ENCODE results near the gene GNG10.

The GNG10 gene

GRCh38 chr9:111637421-111637950, 23.9 kb upstream of the GNG10 start:
- TF ChIP-seq TEAD4 (IDR thresholded peaks at IDR 0.05) (no peak), CEBPB (IDR thresholded peaks at IDR 0.05) (no peak), TCF12 (IDR thresholded peaks at IDR 0.05; ENCODE audit: low read depth) (no peak), RAD21 (IDR thresholded peaks at IDR 0.05; ENCODE audit: low read depth) (no peak), YY1 (IDR thresholded peaks at IDR 0.05; ENCODE audit: low read depth) (no peak)
- TF ChIP-seq, protein P1, sequence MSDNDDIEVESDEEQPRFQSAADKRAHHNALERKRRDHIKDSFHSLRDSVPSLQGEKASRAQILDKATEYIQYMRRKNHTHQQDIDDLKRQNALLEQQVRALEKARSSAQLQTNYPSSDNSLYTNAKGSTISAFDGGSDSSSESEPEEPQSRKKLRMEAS (IDR thresholded peaks at IDR 0.05), result no peak

- TF ChIP-seq CREB1 (IDR thresholded peaks at IDR 0.05; ENCODE audit: low read depth), result no peak
- TF ChIP-seq USF1 (IDR thresholded peaks at IDR 0.05), result no peak
- no peak for TF ChIP-seq EGR1 (IDR thresholded peaks at IDR 0.05)
- no peak for TF ChIP-seq YY1 (IDR thresholded peaks at IDR 0.05; ENCODE audit: low read depth)
- TF ChIP-seq TAF1 (IDR thresholded peaks at IDR 0.05; ENCODE audit: low read depth), result no peak
- TF ChIP-seq CEBPB (IDR thresholded peaks at IDR 0.05), result no peak
- TF ChIP-seq FOXM1 (IDR thresholded peaks at IDR 0.05; ENCODE audit: borderline replicate concordance, low read depth), result no peak
- TF ChIP-seq NFIC (IDR thresholded peaks at IDR 0.05), result no peak
- TF ChIP-seq, protein P2, sequence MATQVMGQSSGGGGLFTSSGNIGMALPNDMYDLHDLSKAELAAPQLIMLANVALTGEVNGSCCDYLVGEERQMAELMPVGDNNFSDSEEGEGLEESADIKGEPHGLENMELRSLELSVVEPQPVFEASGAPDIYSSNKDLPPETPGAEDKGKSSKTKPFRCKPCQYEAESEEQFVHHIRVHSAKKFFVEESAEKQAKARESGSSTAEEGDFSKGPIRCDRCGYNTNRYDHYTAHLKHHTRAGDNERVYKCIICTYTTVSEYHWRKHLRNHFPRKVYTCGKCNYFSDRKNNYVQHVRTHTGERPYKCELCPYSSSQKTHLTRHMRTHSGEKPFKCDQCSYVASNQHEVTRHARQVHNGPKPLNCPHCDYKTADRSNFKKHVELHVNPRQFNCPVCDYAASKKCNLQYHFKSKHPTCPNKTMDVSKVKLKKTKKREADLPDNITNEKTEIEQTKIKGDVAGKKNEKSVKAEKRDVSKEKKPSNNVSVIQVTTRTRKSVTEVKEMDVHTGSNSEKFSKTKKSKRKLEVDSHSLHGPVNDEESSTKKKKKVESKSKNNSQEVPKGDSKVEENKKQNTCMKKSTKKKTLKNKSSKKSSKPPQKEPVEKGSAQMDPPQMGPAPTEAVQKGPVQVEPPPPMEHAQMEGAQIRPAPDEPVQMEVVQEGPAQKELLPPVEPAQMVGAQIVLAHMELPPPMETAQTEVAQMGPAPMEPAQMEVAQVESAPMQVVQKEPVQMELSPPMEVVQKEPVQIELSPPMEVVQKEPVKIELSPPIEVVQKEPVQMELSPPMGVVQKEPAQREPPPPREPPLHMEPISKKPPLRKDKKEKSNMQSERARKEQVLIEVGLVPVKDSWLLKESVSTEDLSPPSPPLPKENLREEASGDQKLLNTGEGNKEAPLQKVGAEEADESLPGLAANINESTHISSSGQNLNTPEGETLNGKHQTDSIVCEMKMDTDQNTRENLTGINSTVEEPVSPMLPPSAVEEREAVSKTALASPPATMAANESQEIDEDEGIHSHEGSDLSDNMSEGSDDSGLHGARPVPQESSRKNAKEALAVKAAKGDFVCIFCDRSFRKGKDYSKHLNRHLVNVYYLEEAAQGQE (IDR thresholded peaks at IDR 0.05; ENCODE audit: low read depth), result no peak
- TF ChIP-seq ZBTB7A (IDR thresholded peaks at IDR 0.05; ENCODE audit: low read depth), result no peak
- TF ChIP-seq, protein P1 (IDR thresholded peaks at IDR 0.05), result no peak
- no peak for TF ChIP-seq RAD21 (IDR thresholded peaks at IDR 0.05; ENCODE audit: low read depth)
- TF ChIP-seq TEAD4 (IDR thresholded peaks at IDR 0.05), result no peak
Observed at GRCh38 chr9:111644195-111644772, 17.1 kb upstream of the GNG10 start.

- TF ChIP-seq TEAD4 (IDR thresholded peaks at IDR 0.05) (no peak), CEBPB (IDR thresholded peaks at IDR 0.05) (no peak), EGR1 (IDR thresholded peaks at IDR 0.05) (no peak), RAD21 (IDR thresholded peaks at IDR 0.05; ENCODE audit: low read depth) (no peak), EP300 (IDR thresholded peaks at IDR 0.05; ENCODE audit: borderline replicate concordance) (no peak), TCF12 (IDR thresholded peaks at IDR 0.05; ENCODE audit: low read depth) (no peak), FOXM1 (IDR thresholded peaks at IDR 0.05; ENCODE audit: borderline replicate concordance, low read depth) (no peak)
- TF ChIP-seq, protein P2 (IDR thresholded peaks at IDR 0.05; ENCODE audit: low read depth), result no peak
Observed at GRCh38 chr9:111645806-111646205, 15.6 kb upstream of the GNG10 start.

- no peak for TF ChIP-seq USF1 (IDR thresholded peaks at IDR 0.05)
- TF ChIP-seq TCF12 (IDR thresholded peaks at IDR 0.05; ENCODE audit: low read depth), result no peak
- no peak for TF ChIP-seq CREB1 (IDR thresholded peaks at IDR 0.05; ENCODE audit: low read depth)
- no peak for TF ChIP-seq EGR1 (IDR thresholded peaks at IDR 0.05)
- TF ChIP-seq NFIC (IDR thresholded peaks at IDR 0.05), result no peak
- TF ChIP-seq, protein P2 (IDR thresholded peaks at IDR 0.05; ENCODE audit: low read depth), result no peak
- no peak for TF ChIP-seq FOXM1 (IDR thresholded peaks at IDR 0.05; ENCODE audit: borderline replicate concordance, low read depth)
Observed at GRCh38 chr9:111646417-111646816, 15.0 kb upstream of the GNG10 start.

DNA sequence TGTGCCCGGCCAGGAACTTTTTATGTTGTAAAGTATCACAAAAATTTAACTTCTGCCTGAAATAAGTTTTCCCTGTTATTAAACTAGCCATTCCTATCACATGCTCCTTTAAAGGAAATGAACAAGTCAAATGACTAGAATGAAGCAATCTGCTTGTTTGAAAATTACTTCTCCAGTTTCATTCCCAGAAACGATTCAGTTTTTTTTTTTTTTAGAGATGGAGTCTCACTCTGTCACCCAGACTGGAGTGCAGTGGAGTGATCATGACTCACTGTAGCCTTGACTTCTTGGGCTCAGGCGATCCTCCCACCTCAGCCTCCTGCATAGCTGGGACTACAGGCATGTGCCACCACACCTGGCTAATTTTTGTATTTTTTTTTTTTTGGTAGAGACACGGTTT, 13.3 kb upstream of the GNG10 start:
- TF ChIP-seq TAF1 (IDR thresholded peaks at IDR 0.05; ENCODE audit: low read depth), result no peak
- no peak for TF ChIP-seq NFIC (IDR thresholded peaks at IDR 0.05)
- TF ChIP-seq FOXM1 (IDR thresholded peaks at IDR 0.05; ENCODE audit: borderline replicate concordance, low read depth), result no peak
- no peak for TF ChIP-seq CEBPB (IDR thresholded peaks at IDR 0.05)
- TF ChIP-seq, protein P1 (IDR thresholded peaks at IDR 0.05), result no peak
- TF ChIP-seq YY1 (IDR thresholded peaks at IDR 0.05; ENCODE audit: low read depth), result no peak
- no peak for TF ChIP-seq TEAD4 (IDR thresholded peaks at IDR 0.05)
- no peak for TF ChIP-seq USF1 (IDR thresholded peaks at IDR 0.05)
- TF ChIP-seq TCF12 (IDR thresholded peaks at IDR 0.05; ENCODE audit: low read depth), result no peak
- no peak for TF ChIP-seq ZBTB7A (IDR thresholded peaks at IDR 0.05; ENCODE audit: low read depth)
- no peak for TF ChIP-seq CREB1 (IDR thresholded peaks at IDR 0.05; ENCODE audit: low read depth)
- TF ChIP-seq, protein P2 (IDR thresholded peaks at IDR 0.05; ENCODE audit: low read depth), result no peak
- no peak for TF ChIP-seq EGR1 (IDR thresholded peaks at IDR 0.05)
- TF ChIP-seq RAD21 (IDR thresholded peaks at IDR 0.05; ENCODE audit: low read depth), result no peak
- no peak for TF ChIP-seq EP300 (IDR thresholded peaks at IDR 0.05; ENCODE audit: borderline replicate concordance)

All from Ishikawa (cell line).